Measurements from ENCODE around the gene ZBTB37.
"Not testable (repeated sequence)": the region's sequence is repeated elsewhere in the genome, so short reads cannot be mapped to it uniquely, and the experiment has no call there.

The ZBTB37 gene

GRCh38 chr1:173856014-173856413 is 12.2 kb upstream of the ZBTB37 start:
- Histone ChIP-seq H3K27ac (ENCODE audit: low read depth, low read length) (no peak overlapping the region), H3K79me2 (ENCODE audit: control insufficient read depth, low read length) (no peaks in the 10 kb centered on the region), H3K27me3 (ENCODE audit: control insufficient read depth, low read length) (no peaks in the 10 kb centered on the region), H3K36me3 (ENCODE audit: control insufficient read depth, low read length) (peaks cover 80% of the 10 kb centered on the region), H3K4me3 (ENCODE audit: low read length) (no peak overlapping the region), H3K4me2 (ENCODE audit: low read length) (no peak overlapping the region), H3F3A (ENCODE audit: control insufficient read depth, insufficient read depth) (peaks cover 59% of the 10 kb centered on the region), H3K9me2 (replicated peaks; ENCODE audit: control insufficient read depth, low read length) (no peaks in the 10 kb centered on the region), H3K9me3 (ENCODE audit: control insufficient read depth, insufficient read depth, low read length) (no peaks in the 10 kb centered on the region), H3K4me1 (ENCODE audit: control insufficient read depth, low read length) (no peaks in the 10 kb centered on the region), H4K20me1 (ENCODE audit: control insufficient read depth, insufficient read depth, low read depth, low read length) (no peaks in the 10 kb centered on the region)
- TF ChIP-seq CTCF (IDR thresholded peaks at IDR 0.05; ENCODE audit: low read depth, low read length, poor library complexity, severe bottlenecking) (no peak), EZH2phosphoT487 (IDR thresholded peaks at IDR 0.05; ENCODE audit: borderline replicate concordance, low read length) (no peak)

- Histone ChIP-seq H3K27me3 (ENCODE audit: control insufficient read depth, low read length) (no peaks in the 10 kb centered on the region), H3K9me2 (replicated peaks; ENCODE audit: control insufficient read depth, low read length) (no peaks in the 10 kb centered on the region), H3K27ac (ENCODE audit: low read depth, low read length) (no peak overlapping the region), H4K20me1 (ENCODE audit: control insufficient read depth, insufficient read depth, low read depth, low read length) (no peaks in the 10 kb centered on the region), H3K36me3 (ENCODE audit: control insufficient read depth, low read length) (peaks cover 76% of the 10 kb centered on the region), H3K4me3 (ENCODE audit: low read length) (no peak overlapping the region), H3K9me3 (ENCODE audit: control insufficient read depth, insufficient read depth, low read length) (no peaks in the 10 kb centered on the region), H3F3A (ENCODE audit: control insufficient read depth, insufficient read depth) (peaks cover 60% of the 10 kb centered on the region), H3K79me2 (ENCODE audit: control insufficient read depth, low read length) (no peaks in the 10 kb centered on the region), H3K4me2 (ENCODE audit: low read length) (no peak overlapping the region), H3K4me1 (ENCODE audit: control insufficient read depth, low read length) (no peaks in the 10 kb centered on the region)
- TF ChIP-seq CTCF (IDR thresholded peaks at IDR 0.05; ENCODE audit: low read depth, low read length, poor library complexity, severe bottlenecking) (no peak), EZH2phosphoT487 (IDR thresholded peaks at IDR 0.05; ENCODE audit: borderline replicate concordance, low read length) (no peak)
These were observed 11.3 kb upstream of the ZBTB37 start for GRCh38 chr1:173856903-173857302.

GRCh38 chr1:173857363-173857917 is 10.7 kb upstream of the ZBTB37 start:
- Histone ChIP-seq H3K36me3 (ENCODE audit: control insufficient read depth, low read length) (peaks cover 77% of the 10 kb centered on the region), H3K9me3 (ENCODE audit: control insufficient read depth, insufficient read depth, low read length) (no peaks in the 10 kb centered on the region), H3K4me3 (ENCODE audit: low read length) (no peak overlapping the region), H3F3A (ENCODE audit: control insufficient read depth, insufficient read depth) (peaks cover 62% of the 10 kb centered on the region), H3K4me1 (ENCODE audit: control insufficient read depth, low read length) (peaks cover under 1% of the 10 kb centered on the region; the same call in 1 of the 2 replicates), H3K4me2 (ENCODE audit: low read length) (no peak overlapping the region), H3K9me2 (replicated peaks; ENCODE audit: control insufficient read depth, low read length) (no peaks in the 10 kb centered on the region), H3K79me2 (ENCODE audit: control insufficient read depth, low read length) (no peaks in the 10 kb centered on the region), H4K20me1 (ENCODE audit: control insufficient read depth, insufficient read depth, low read depth, low read length) (no peaks in the 10 kb centered on the region), H3K27me3 (ENCODE audit: control insufficient read depth, low read length) (no peaks in the 10 kb centered on the region), H3K27ac (ENCODE audit: low read depth, low read length) (no peak overlapping the region)
- no peak for TF ChIP-seq CTCF (IDR thresholded peaks at IDR 0.05; ENCODE audit: low read depth, low read length, poor library complexity, severe bottlenecking)
- TF ChIP-seq EZH2phosphoT487 (IDR thresholded peaks at IDR 0.05; ENCODE audit: borderline replicate concordance, low read length), result no peak

DNA sequence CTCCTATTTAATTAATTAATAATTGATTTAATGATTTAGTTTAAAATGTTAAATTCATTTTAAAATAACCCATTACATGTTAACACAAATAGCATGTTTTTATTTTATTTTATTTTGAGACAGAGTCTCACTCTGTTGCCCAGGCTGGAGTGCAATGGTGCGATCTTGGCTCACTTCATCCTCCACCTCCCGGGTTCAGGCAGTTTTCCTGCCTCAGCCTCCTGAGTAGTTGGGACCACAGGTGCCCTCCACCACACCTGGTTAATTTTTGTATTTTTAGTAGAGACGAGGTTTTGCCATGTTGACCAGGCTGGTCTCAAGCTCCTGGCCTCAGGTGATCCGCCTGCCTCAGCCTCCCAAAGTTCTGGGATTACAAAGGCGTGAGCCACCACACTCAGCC is 8.6 kb upstream of the ZBTB37 start:
- H3F3A ChIP-seq (ENCODE audit: control insufficient read depth, insufficient read depth), result peaks cover 79% of the 10 kb centered on the region
- not testable (repeated sequence) for H3K27ac ChIP-seq (ENCODE audit: low read depth, low read length); H3K9me3 ChIP-seq (ENCODE audit: control insufficient read depth, insufficient read depth, low read length); H3K79me2 ChIP-seq (ENCODE audit: control insufficient read depth, low read length); H3K4me2 ChIP-seq (ENCODE audit: low read length); H3K9me2 ChIP-seq (replicated peaks; ENCODE audit: control insufficient read depth, low read length); H3K27me3 ChIP-seq (ENCODE audit: control insufficient read depth, low read length); H3K4me3 ChIP-seq (ENCODE audit: low read length)
- peaks cover 12% of the 10 kb centered on the region; the same call in 1 of the 2 replicates for H4K20me1 ChIP-seq (ENCODE audit: control insufficient read depth, insufficient read depth, low read depth, low read length)
- peaks cover 21% of the 10 kb centered on the region for H3K4me1 ChIP-seq (ENCODE audit: control insufficient read depth, low read length)
- H3K36me3 ChIP-seq (ENCODE audit: control insufficient read depth, low read length), result peaks cover 81% of the 10 kb centered on the region
